GM12874 (cell line): ENCODE data around the gene TBC1D5.

Source experiments
- TF ChIP-seq, protein P1 (sequence below): IDR thresholded peaks from 2 replicates; pipeline ENCODE4 v1.5.1; 2011; ENCODE audit warnings: low read depth, mild to moderate bottlenecking, control low read depth, low read length, moderate library complexity; ENCODE audit not compliant: insufficient read depth

TBC1D5 gene

DNA sequence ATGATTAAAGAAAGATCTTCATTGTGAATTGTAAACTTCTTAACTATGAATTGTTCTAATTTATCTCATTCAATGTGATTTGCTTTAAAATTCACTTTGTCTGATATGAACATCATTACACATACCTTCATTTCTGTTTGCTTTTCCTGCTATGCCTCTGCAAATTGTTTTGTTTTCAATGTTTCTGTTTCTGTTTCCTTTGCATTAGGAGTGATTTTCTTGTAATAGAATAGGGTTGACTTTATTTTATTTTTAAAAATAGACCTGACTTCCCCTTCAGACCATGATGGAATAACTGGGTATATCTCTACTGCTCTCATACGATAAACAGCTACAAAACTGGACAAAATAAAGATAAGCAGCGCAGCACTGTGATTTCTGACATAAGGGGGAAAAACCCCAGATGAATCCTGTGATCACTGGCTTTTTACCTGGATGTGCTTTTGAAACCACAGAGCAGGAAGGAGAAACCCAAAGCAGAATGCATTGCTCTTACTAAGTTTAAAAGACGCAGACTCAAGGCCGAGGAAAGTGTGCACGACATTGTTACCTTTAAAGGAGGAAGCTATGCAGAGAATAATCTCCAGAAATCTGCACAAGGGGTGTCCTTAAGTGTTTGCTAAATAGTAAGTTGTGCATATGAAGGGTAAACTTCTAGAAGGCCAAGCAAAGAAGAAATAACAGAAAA, 420.2 kb downstream of the TBC1D5 start:
- TF ChIP-seq, protein P1, sequence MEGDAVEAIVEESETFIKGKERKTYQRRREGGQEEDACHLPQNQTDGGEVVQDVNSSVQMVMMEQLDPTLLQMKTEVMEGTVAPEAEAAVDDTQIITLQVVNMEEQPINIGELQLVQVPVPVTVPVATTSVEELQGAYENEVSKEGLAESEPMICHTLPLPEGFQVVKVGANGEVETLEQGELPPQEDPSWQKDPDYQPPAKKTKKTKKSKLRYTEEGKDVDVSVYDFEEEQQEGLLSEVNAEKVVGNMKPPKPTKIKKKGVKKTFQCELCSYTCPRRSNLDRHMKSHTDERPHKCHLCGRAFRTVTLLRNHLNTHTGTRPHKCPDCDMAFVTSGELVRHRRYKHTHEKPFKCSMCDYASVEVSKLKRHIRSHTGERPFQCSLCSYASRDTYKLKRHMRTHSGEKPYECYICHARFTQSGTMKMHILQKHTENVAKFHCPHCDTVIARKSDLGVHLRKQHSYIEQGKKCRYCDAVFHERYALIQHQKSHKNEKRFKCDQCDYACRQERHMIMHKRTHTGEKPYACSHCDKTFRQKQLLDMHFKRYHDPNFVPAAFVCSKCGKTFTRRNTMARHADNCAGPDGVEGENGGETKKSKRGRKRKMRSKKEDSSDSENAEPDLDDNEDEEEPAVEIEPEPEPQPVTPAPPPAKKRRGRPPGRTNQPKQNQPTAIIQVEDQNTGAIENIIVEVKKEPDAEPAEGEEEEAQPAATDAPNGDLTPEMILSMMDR: no peak

DNA sequence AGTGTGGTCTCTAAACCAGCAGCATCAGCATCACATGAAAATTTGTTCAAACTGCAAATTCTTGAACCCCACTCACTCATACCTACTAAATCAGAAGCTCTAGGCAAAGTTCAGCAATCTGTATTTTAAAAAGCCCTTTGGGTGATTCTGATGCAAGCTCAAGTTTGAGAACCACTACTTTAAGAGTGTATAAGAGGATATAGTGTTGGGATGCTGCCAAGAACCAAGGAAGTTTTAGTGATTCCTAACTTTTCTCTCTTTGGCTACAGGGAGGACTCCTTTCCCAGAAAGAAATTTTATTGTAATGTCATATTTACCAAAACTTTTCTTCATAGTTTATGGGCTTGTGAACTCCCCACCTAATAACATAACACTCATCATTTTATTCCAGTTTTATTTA, 422.2 kb downstream of the TBC1D5 start:
- TF ChIP-seq, protein P1: no peak

DNA sequence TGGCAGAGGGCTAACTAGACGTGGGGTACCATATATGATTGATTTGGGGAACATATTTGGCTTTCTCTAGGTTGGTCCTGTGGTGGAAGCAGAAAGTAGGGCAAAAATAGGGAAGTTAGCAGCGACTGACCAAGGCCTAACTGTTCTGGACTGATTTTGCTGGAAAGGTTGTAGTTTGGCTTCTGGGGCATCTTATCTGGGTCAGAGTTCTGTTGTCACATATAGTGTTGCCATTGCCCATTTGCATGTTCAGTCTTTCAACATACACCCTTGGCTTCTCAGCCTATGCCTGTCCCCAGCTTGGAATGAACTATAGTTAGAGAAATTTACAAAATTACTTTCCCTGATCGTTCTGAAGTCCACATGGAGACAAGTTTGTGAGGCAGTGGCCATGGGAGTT, 426.5 kb downstream of the TBC1D5 start:
- TF ChIP-seq, protein P1: no peak

GRCh38 chr3:17314171-17314570, 428.3 kb downstream of the TBC1D5 start:
- TF ChIP-seq, protein P1: no peak

GRCh38 chr3:17313746-17314145, 428.7 kb downstream of the TBC1D5 start:
- TF ChIP-seq, protein P1: no peak

GRCh38 chr3:17310983-17311382, 431.4 kb downstream of the TBC1D5 start:
- TF ChIP-seq, protein P1: no peak

DNA sequence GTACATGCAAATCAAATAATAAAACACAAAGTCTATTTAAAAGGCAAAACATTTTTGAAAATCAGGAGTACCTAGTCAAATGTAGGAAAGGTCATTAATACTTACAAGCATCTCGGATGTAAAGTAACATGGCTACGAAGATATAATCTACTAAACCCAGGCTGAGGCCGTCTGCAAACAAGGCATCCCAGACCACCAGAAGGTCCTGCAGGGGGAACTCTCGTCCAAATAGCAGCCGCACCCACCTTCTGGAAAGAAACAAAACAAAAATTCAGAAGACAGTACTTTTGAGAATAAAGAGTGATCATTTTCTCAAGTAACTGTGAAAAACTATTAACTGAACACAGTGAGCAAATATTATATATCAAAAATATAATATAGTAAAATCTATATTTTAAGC, 434.5 kb downstream of the TBC1D5 start:
- TF ChIP-seq, protein P1: no peak
